Colon (tissue), 2 donors: ENCODE measurements around the gene EXOC2.
"Not testable (repeated sequence)": the region's sequence is repeated elsewhere in the genome, so short reads cannot be mapped to it uniquely, and the experiment has no call there.

Experiments
- FAIRE-seq: peaks from 2 replicates; lab custom pipeline; 2012; peaks lifted over from hg19 to GRCh38; lab: Jason Lieb, UNC
- donor health status: control.
- donor health status: control.

Gene EXOC2

GRCh38 chr6:635233-635632 is 57.7 kb downstream of the EXOC2 start:
- FAIRE-seq, result no peak

DNA sequence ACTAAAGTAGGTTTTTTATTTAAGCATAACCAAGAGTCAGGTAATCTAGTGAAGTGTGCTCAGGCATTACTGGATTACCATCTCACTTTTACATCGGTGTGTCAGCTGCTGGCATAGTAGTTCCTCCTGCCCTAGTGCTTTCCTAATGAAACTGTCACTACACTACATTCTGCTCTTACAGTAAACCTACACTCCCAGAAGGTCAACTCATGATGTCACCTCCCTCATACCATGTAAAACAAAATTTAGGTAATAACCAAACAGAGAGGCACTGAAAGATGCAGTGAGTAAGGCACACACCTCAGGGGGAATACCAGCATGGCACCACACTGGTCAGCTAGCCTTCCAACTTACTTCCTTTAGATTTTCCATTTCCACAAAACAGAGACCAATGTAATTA is 59.3 kb downstream of the EXOC2 start:
- no peak for FAIRE-seq

DNA sequence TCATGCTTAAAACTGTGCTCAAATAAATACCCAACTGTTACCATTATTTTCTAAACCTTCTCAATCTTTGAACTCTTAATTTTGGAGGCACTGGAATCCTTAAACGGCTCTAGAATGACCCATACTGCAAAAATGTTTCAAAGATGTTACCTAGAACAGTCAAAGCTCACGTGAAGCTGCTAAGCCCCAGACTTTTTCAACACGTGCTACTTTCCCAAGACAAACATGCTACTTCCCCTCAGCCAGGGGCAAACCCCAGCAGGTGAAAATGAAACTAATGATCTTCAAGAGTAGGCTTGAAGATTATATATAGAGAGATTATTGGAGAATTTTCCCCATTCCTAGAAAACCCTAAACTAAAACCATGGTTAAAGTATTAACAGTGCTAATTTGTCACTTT is 64.2 kb downstream of the EXOC2 start:
- no peak for FAIRE-seq

DNA sequence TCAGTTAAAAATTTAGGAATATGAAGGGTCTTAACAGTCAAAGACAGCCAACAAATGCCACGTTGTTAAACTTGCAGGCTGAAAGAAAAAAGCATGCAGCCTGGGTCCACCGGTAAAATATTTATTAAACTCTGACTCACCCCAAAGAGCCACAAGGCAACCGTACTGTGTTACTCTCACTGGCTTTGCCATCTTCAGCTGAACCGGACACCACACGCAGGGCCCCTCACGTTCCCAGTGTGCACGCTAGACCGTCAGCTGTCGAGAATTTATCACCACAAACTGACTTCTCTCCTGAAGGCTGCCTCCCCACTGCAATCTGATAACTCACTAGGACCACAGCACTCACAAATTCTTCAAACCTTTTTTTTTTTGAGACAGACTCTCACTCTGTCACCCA is 66.7 kb downstream of the EXOC2 start:
- no peak for FAIRE-seq

- FAIRE-seq, result no peak
Observed at GRCh38 chr6:624979-625378, 68.0 kb downstream of the EXOC2 start.

- FAIRE-seq, result no peak
Observed at GRCh38 chr6:622462-622861, 70.5 kb downstream of the EXOC2 start.

DNA sequence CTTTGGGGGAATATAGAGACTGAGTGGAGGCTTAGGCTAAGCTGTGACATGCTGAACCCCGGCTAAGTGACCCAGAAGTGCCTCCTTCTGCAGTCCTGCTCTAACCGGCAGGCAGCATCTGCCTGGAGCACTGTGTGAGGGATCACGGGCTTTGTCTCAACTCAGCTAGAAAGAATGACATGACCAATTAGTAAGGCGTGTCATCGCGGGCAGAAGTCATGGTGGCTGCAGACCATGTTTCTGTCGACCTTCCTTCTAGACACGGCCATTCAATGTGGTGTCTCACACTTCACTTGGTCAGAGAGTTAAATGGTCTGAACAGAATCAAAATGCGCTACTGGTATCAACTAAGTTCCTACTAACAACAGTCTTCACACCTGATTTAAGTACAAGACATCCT is 71.0 kb downstream of the EXOC2 start:
- FAIRE-seq, result no peak

GRCh38 chr6:620950-621349 is 72.0 kb downstream of the EXOC2 start:
- no peak for FAIRE-seq

GRCh38 chr6:620166-620565 is 72.8 kb downstream of the EXOC2 start:
- no peak for FAIRE-seq

DNA sequence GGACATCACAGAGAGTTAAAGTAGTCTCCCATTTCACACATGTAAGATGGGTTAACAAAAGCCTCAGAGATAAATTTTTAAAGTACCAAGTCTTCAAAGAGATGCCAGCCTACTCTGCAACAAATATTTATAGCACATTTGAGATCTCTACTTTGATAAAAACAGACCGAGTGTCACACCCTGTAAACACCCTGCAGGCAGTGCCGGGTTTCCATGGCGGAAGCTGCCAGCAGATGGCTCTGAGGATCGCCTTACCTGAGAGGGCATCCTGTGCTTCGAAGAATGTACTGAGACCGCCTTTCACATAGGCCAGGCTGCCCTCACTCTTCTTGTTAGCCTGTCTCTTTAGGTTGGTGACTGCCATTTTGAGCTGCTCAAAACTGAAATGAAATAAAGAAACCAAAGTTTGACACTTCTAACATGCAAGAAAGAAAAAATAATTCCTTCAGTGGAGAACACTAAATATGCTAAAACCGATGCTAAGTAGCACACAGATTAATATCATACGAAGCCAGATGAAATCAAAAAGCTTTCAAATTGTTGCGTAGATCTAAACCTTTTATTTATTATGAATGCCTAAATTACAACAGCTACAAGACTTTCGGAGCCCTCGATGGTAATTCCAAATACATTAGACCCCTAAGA is 75.4 kb downstream of the EXOC2 start:
- no peak for FAIRE-seq

- no peak for FAIRE-seq
Observed at GRCh38 chr6:613981-614380, 79.0 kb downstream of the EXOC2 start.

DNA sequence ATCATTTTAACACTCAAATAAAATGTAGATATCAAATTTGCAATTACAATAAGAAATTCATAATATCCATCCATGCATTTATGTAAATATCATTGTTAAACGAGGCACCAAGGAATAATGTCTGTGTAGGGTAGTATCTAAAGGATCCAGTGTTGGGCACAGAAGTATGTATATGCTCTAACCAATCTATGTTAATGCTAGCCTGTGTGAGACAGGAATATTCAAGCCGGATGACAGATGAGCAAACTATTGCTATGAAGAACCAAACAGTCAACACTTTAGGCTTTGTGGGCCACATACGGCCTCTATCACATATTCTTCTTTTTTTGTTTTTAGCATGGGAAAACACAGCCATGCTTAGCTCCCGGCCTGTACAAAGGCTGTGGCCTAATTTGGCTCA is 81.0 kb downstream of the EXOC2 start:
- FAIRE-seq, result no peak

DNA sequence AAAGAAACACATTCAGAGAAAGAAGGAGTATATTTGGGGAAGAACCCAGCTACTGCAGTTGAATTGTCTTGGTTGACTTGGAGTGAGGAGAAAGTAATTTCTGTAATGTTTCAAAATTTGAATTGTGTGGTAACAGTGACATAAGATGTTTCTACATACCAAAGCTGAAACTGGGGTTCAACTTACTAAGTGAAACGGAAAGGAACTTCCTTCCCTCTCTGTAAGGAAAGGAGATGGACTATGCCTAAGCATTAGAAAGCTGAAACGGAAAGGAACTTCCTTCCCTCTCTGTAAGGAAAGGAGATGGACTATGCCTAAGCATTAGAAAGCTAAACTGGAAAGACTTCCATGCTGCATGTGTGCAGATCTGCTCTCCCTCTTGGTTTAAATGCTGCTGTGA is 82.1 kb downstream of the EXOC2 start:
- FAIRE-seq, result no peak

- FAIRE-seq, result no peak
Observed at GRCh38 chr6:609905-610304, 83.0 kb downstream of the EXOC2 start.

GRCh38 chr6:606829-607379 is 86.0 kb downstream of the EXOC2 start:
- FAIRE-seq, result no peak

- not testable (repeated sequence) for FAIRE-seq
Observed at GRCh38 chr6:605895-606294, 87.0 kb downstream of the EXOC2 start.

GRCh38 chr6:604579-604978 is 88.4 kb downstream of the EXOC2 start:
- no peak for FAIRE-seq

DNA sequence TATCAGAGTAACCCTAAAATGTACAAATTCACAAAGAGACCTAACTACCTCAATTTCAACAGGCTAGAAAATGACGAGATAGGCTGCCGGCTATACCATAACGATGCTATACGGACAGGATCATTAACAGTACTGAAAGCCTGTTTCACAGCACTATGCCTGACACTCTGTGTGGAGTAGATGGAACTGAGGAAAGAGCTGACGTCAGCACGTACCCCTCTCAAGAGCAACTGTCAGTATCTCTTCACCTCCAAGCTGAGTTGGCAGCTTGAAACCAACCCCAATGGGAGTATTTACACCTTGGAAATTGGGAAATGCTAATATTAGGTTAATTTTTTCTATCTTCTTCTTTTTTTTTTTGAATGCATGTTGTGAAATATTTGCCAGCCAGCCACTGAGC is 89.7 kb downstream of the EXOC2 start:
- FAIRE-seq, result no peak

DNA sequence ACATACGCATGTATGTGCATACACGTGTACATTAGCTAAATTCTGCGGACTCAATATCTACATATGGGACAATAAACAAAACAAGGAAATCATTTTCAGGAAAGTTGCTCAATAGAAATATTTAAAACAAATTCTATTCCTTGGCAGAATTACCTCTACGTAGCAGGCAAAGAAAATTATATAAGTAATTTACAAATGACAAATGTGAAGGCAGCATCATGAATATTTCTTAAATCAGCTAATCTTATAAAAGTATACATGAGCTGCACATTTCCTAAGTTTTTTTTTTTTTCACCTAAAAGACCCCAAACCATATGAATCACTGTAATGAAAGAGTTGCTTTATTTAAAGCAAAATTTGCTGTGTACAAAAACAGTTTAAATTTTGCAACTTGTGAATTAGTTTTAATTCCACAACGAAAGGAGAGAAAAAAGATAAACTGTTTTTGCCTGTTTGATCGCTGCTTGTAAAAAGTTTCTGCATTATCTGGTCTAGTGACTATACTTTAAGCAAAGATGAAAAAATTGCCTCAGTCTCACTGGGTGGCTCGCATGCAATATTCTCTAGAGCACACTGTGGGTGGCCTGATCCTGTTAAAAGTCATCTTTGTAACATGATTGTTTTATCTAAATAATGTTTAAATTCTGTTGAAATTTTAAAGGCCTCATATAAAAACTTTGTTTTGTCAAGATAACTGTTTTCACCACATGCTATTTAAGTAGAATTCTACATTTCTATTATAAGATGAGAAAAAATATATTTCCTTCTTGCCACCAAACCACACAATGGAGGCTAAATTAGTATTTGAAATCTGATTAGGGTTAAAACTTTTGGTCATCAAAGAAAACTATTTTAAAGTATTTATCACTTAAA is 93.1 kb downstream of the EXOC2 start:
- peak; percentile 80 for FAIRE-seq

DNA sequence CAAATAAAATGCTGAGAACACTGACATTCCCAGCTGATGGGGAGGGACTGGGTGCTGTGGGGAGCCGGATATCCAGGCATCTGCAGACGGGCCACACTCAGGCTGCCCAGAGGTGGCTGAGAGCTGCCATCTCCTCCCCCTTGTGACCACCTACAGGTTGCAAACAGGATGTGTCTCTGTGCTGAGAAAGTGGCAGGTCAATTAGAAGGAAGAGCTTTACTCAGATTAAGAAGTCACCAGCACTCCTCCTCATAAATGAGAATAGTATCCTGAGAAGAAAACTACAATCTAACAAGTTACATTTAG is 99.1 kb downstream of the EXOC2 start:
- FAIRE-seq, result no peak

DNA sequence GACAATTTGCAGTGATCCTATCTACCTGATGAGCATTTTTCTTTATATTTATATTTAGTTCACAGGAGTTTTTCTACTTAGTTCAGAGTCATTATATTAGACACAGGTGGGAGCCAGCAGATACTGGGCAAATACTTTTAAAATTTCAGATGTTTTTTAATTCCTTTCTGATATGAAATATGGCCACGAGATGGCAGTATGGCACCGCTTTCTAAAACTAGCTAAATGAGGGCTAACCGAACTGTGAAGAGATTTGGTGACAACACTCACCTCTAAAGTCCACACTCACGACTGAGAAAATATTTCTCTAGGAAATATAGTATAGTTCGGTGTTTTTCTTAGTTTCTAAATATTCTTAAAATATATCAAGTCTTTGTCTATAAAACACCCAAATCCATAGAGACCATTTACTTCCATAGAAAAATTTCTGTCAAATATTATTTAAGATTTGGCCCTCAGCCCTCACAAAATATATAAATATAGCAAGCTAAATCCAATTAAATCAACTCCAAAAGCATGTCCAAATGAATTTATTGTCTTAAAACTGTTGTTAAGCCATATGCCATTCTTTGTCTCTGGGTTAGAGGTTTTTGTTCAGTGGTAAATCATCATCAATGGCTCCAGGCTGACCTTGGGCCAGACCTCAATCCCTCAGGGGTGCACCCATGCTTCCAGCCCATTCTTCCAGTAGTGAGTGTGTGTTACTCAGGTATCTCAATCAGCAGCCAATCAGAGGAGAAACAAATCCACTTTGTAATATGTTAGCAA is 99.6 kb downstream of the EXOC2 start:
- peak; percentile 66 for FAIRE-seq

- no peak for FAIRE-seq
Observed at GRCh38 chr6:589090-589489, 103.8 kb downstream of the EXOC2 start.

- no peak for FAIRE-seq
Observed at GRCh38 chr6:586553-586952, 106.4 kb downstream of the EXOC2 start.
